Dendritic cell treated with granulocyte-macrophage colony-stimulating factor and Interleukin-4, amounts not matched to agents 40 ng/mL and 50 ng/mL, for 4 days (primary cell): ENCODE results near the gene GUCA2A.

Source experiments
- H3K27ac Mint-ChIP-seq: one replicate; pipeline ENCODE4 v1.8.0; 2022; ENCODE audit warnings: mild to moderate bottlenecking, mixed read lengths
- H3K27me3 Mint-ChIP-seq: one replicate; pipeline ENCODE4 v1.8.0; 2022; ENCODE audit warnings: mild to moderate bottlenecking, mixed read lengths
- H3K36me3 Mint-ChIP-seq: one replicate; pipeline ENCODE4 v1.8.0; 2022; ENCODE audit warnings: low read depth, mixed read lengths
- H3K4me1 Mint-ChIP-seq: one replicate; pipeline ENCODE4 v1.8.0; 2022; ENCODE audit warnings: low read depth, mixed read lengths
- H3K4me3 Mint-ChIP-seq: one replicate; pipeline ENCODE4 v1.8.0; 2022; ENCODE audit warnings: mild to moderate bottlenecking, moderate library complexity, mixed read lengths
- H3K9me3 Mint-ChIP-seq: one replicate; pipeline ENCODE4 v1.8.0; 2022; ENCODE audit warnings: mixed read lengths
- intact Hi-C: fragments of 100-400 bp; cut with micrococcal nuclease; formaldehyde crosslinking; loops from one replicate; pipeline ENCODE4 v1.15.0; 2022

The GUCA2A gene

GRCh38 chr1:42172381-42173133 lies 8.0 kb upstream of the GUCA2A start:
- intact Hi-C loops = loop anchor here (1.0 to 10.0 kb wide), 2 partner anchors 152 to 598 kb away; no protein-coding TSS in a partner anchor
- Mint-ChIP-seq H3K36me3 (peaks cover 9% of the 10 kb centered on the region), H3K4me1 (peaks cover 14% of the 10 kb centered on the region), H3K9me3 (no peaks in the 10 kb centered on the region), H3K4me3 (no peak overlapping the region), H3K27ac (no peak overlapping the region), H3K27me3 (peaks cover 1% of the 10 kb centered on the region)

- intact Hi-C loops = loop anchor here (10.0 kb wide), 1 partner anchor 153 kb away; no protein-coding TSS in a partner anchor
- Mint-ChIP-seq H3K4me3 (no peak overlapping the region), H3K36me3 (peaks cover 3% of the 10 kb centered on the region), H3K27me3 (peaks cover 1% of the 10 kb centered on the region), H3K9me3 (no peaks in the 10 kb centered on the region), H3K4me1 (peaks cover 14% of the 10 kb centered on the region), H3K27ac (no peak overlapping the region)
Measured at GRCh38 chr1:42171679-42172266, 7.2 kb upstream of the GUCA2A start.

GRCh38 chr1:42170779-42171621 lies 6.5 kb upstream of the GUCA2A start:
- Mint-ChIP-seq H3K9me3 (no peaks in the 10 kb centered on the region), H3K4me3 (no peak overlapping the region), H3K4me1 (peaks cover 14% of the 10 kb centered on the region), H3K36me3 (no peaks in the 10 kb centered on the region), H3K27ac (no peak overlapping the region), H3K27me3 (peaks cover 1% of the 10 kb centered on the region)
- intact Hi-C loops = loop anchor here (10.0 kb wide), 1 partner anchor 154 kb away; no protein-coding TSS in a partner anchor

- peaks cover 14% of the 10 kb centered on the region for H3K4me1 Mint-ChIP-seq
- H3K9me3 Mint-ChIP-seq = no peaks in the 10 kb centered on the region
- H3K36me3 Mint-ChIP-seq = no peaks in the 10 kb centered on the region
- no peak overlapping the region for H3K4me3 Mint-ChIP-seq
- H3K27me3 Mint-ChIP-seq = peaks cover 1% of the 10 kb centered on the region
- intact Hi-C loops = no loop called here
- H3K27ac Mint-ChIP-seq = no peak overlapping the region
Measured at GRCh38 chr1:42168763-42169162, 4.2 kb upstream of the GUCA2A start.

GRCh38 chr1:42168391-42168670 lies 3.8 kb upstream of the GUCA2A start:
- H3K36me3 Mint-ChIP-seq = no peaks in the 10 kb centered on the region
- intact Hi-C loops = no loop called here
- H3K9me3 Mint-ChIP-seq = no peaks in the 10 kb centered on the region
- peaks cover 1% of the 10 kb centered on the region for H3K27me3 Mint-ChIP-seq
- peaks cover 14% of the 10 kb centered on the region for H3K4me1 Mint-ChIP-seq
- no peak overlapping the region for H3K27ac Mint-ChIP-seq
- H3K4me3 Mint-ChIP-seq = no peak overlapping the region

- H3K4me1 Mint-ChIP-seq = peaks cover 14% of the 10 kb centered on the region
- H3K9me3 Mint-ChIP-seq = no peaks in the 10 kb centered on the region
- H3K36me3 Mint-ChIP-seq = no peaks in the 10 kb centered on the region
- H3K27ac Mint-ChIP-seq = no peak overlapping the region
- H3K27me3 Mint-ChIP-seq = peaks cover 3% of the 10 kb centered on the region
- H3K4me3 Mint-ChIP-seq = no peak overlapping the region
- intact Hi-C loops = no loop called here
Measured at GRCh38 chr1:42167611-42168390, 3.3 kb upstream of the GUCA2A start.

- Mint-ChIP-seq H3K4me3 (no peak overlapping the region), H3K9me3 (peaks cover 4% of the 10 kb centered on the region), H3K4me1 (peaks cover 20% of the 10 kb centered on the region), H3K27me3 (peaks cover 3% of the 10 kb centered on the region), H3K27ac (no peak overlapping the region), H3K36me3 (no peaks in the 10 kb centered on the region)
- intact Hi-C loops = no loop called here
Measured at GRCh38 chr1:42165511-42166210, 1.1 kb upstream of the GUCA2A start.

GRCh38 chr1:42163536-42164503 lies 725 bp downstream of the GUCA2A start:
- no peak overlapping the region for H3K27ac Mint-ChIP-seq
- no peaks in the 10 kb centered on the region for H3K36me3 Mint-ChIP-seq
- H3K4me1 Mint-ChIP-seq = peaks cover 18% of the 10 kb centered on the region
- H3K27me3 Mint-ChIP-seq = peaks cover 5% of the 10 kb centered on the region
- H3K4me3 Mint-ChIP-seq = no peak overlapping the region
- peaks cover 7% of the 10 kb centered on the region for H3K9me3 Mint-ChIP-seq
- intact Hi-C loops = no loop called here

- Mint-ChIP-seq H3K4me3 (no peak overlapping the region), H3K9me3 (peaks cover 7% of the 10 kb centered on the region), H3K27ac (no peak overlapping the region), H3K36me3 (no peaks in the 10 kb centered on the region), H3K27me3 (peaks cover 5% of the 10 kb centered on the region), H3K4me1 (peaks cover 11% of the 10 kb centered on the region)
- intact Hi-C loops = no loop called here
Measured at GRCh38 chr1:42163114-42163513, 1.4 kb downstream of the GUCA2A start.

GRCh38 chr1:42162181-42162580 lies 2.4 kb downstream of the GUCA2A start:
- intact Hi-C loops = no loop called here
- Mint-ChIP-seq H3K27ac (no peak overlapping the region), H3K4me1 (peaks cover 12% of the 10 kb centered on the region), H3K9me3 (peaks cover 7% of the 10 kb centered on the region), H3K4me3 (no peak overlapping the region), H3K36me3 (no peaks in the 10 kb centered on the region), H3K27me3 (peaks cover 5% of the 10 kb centered on the region)

- H3K4me1 Mint-ChIP-seq = peaks cover 12% of the 10 kb centered on the region
- no peaks in the 10 kb centered on the region for H3K36me3 Mint-ChIP-seq
- peaks cover 7% of the 10 kb centered on the region for H3K9me3 Mint-ChIP-seq
- H3K4me3 Mint-ChIP-seq = no peak overlapping the region
- peaks cover 5% of the 10 kb centered on the region for H3K27me3 Mint-ChIP-seq
- intact Hi-C loops = no loop called here
- H3K27ac Mint-ChIP-seq = no peak overlapping the region
Measured at GRCh38 chr1:42158189-42158588, 6.4 kb downstream of the GUCA2A start.

- no peaks in the 10 kb centered on the region for H3K36me3 Mint-ChIP-seq
- H3K9me3 Mint-ChIP-seq = peaks cover 7% of the 10 kb centered on the region
- H3K27ac Mint-ChIP-seq = no peak overlapping the region
- H3K4me1 Mint-ChIP-seq = peaks cover 12% of the 10 kb centered on the region
- intact Hi-C loops = no loop called here
- peaks cover 3% of the 10 kb centered on the region for H3K27me3 Mint-ChIP-seq
- H3K4me3 Mint-ChIP-seq = no peak overlapping the region
Measured at GRCh38 chr1:42157667-42158066, 6.9 kb downstream of the GUCA2A start.
